Hepatocyte (in vitro differentiated cells): ENCODE data around the gene TCP11L1.

Experiments used
- EZH2 ChIP-seq: fragments of 200-600 bp; sonication (generic); IDR thresholded peaks from 2 replicates; pipeline ENCODE4 v1.6.1; 2016; ENCODE audit warnings: antibody characterized with exemption, mild to moderate bottlenecking, borderline replicate concordance
- TF ChIP-seq, protein P1 (sequence below): fragments of 200-600 bp; sonication (generic); IDR thresholded peaks from 2 replicates; pipeline ENCODE4 v1.5.1; 2016; ENCODE audit warnings: antibody characterized with exemption, mild to moderate bottlenecking; ENCODE audit not compliant: poor library complexity

DNA sequence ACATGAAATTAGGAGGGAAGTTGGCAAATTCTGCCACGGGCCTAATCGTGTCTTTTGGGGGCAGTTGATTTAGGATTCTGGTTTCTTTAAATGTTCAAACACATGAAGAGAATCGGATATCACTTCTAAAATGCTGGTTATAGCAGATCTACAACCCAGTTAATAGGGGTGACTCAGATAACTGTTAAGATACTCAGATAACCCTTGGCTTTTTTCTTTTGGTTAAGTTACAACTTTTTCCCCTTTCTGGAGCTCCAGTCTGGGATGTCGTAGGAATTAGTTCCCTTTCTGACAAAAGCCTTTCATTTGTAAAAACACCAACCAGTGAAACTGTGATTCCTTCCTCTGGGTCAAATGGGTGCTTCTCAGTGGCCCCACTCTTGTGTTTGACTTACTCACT, 22.7 kb upstream of the TCP11L1 start:
- TF ChIP-seq, protein P1, sequence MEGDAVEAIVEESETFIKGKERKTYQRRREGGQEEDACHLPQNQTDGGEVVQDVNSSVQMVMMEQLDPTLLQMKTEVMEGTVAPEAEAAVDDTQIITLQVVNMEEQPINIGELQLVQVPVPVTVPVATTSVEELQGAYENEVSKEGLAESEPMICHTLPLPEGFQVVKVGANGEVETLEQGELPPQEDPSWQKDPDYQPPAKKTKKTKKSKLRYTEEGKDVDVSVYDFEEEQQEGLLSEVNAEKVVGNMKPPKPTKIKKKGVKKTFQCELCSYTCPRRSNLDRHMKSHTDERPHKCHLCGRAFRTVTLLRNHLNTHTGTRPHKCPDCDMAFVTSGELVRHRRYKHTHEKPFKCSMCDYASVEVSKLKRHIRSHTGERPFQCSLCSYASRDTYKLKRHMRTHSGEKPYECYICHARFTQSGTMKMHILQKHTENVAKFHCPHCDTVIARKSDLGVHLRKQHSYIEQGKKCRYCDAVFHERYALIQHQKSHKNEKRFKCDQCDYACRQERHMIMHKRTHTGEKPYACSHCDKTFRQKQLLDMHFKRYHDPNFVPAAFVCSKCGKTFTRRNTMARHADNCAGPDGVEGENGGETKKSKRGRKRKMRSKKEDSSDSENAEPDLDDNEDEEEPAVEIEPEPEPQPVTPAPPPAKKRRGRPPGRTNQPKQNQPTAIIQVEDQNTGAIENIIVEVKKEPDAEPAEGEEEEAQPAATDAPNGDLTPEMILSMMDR, result no peak
- TF ChIP-seq EZH2, result no peak
